Keratinocyte (primary cell): ENCODE measurements around the gene SMIM36. TPM values are rescaled to one million over a fixed set of nuclear protein-coding genes. Genes with fewer than 3 reads are reported as not detected.

ENCODE experiments used
- DNase-seq: peaks from one replicate; pipeline ENCODE4 v3.0.0-alpha.2; 2011; ENCODE audit warnings: low read depth, missing footprints, low spot score
- FAIRE-seq: peaks from 2 replicates; lab custom pipeline; 2011; peaks lifted over from hg19 to GRCh38; lab: Jason Lieb, UNC
- H2AFZ ChIP-seq: 2 replicates; pipeline ENCODE4 v1.6.0; 2012; ENCODE audit warnings: low read length, control low read depth, inconsistent platforms; ENCODE audit not compliant: control insufficient read depth
- H3K27ac ChIP-seq: 2 replicates; pipeline ENCODE4 v1.5.1; 2011; ENCODE audit warnings: low read length; ENCODE audit not compliant: control insufficient read depth, insufficient read depth
- H3K27me3 ChIP-seq: 3 replicates; pipeline ENCODE4 v1.6.0; 2011; ENCODE audit warnings: low read length; ENCODE audit not compliant: control insufficient read depth, insufficient read depth; ENCODE audit errors: extremely low read depth
- H3K36me3 ChIP-seq, 2 experiments: 2 replicates in 1 of 2; 3 replicates in 1 of 2; pipeline ENCODE4 v1.5.1; 2011; ENCODE audit warnings: low read length in 2 of 2, mild to moderate bottlenecking in 1 of 2; ENCODE audit not compliant: control insufficient read depth in 2 of 2, insufficient read depth in 2 of 2; ENCODE audit errors: extremely low read depth in 1 of 2
- H3K4me1 ChIP-seq: 3 replicates; pipeline ENCODE4 v1.5.1; 2011; ENCODE audit warnings: low read length; ENCODE audit not compliant: control insufficient read depth, insufficient read depth; ENCODE audit errors: extremely low read depth
- H3K4me2 ChIP-seq: 3 replicates; pipeline ENCODE4 v1.6.0; 2011; ENCODE audit warnings: low read depth, low read length; ENCODE audit not compliant: control insufficient read depth, insufficient read depth; ENCODE audit errors: extremely low read depth
- H3K4me3 ChIP-seq, 3 experiments: fragments of 200-600 bp in 1 of 3; sonication (generic) in 1 of 3; 2 replicates in 2 of 3; 3 replicates in 1 of 3; pipeline ENCODE4 v1.5.1; 2011 to 2016; ENCODE audit warnings: low read length in 3 of 3, mild to moderate bottlenecking in 3 of 3, control low read depth in 2 of 3, inconsistent platforms in 1 of 3, low read depth in 1 of 3, mixed read lengths in 1 of 3, mixed run types in 1 of 3, moderate library complexity in 1 of 3; ENCODE audit not compliant: control insufficient read depth in 2 of 3, insufficient read depth in 2 of 3; ENCODE audit errors: extremely low read depth in 1 of 3
- H3K79me2 ChIP-seq: 2 replicates; pipeline ENCODE4 v1.6.0; 2012; ENCODE audit warnings: low read length; ENCODE audit not compliant: control insufficient read depth, insufficient read depth
- H3K9ac ChIP-seq: 3 replicates; pipeline ENCODE4 v1.6.0; 2011; ENCODE audit warnings: low read length; ENCODE audit not compliant: control insufficient read depth, insufficient read depth; ENCODE audit errors: extremely low read depth
- H3K9me1 ChIP-seq: 3 replicates; pipeline ENCODE4 v1.6.0; 2011; ENCODE audit warnings: low read length; ENCODE audit not compliant: control insufficient read depth, insufficient read depth; ENCODE audit errors: extremely low read depth
- H3K9me3 ChIP-seq: 2 replicates; pipeline ENCODE4 v1.5.1; 2012; ENCODE audit warnings: low read depth, low read length; ENCODE audit not compliant: control insufficient read depth
- H4K20me1 ChIP-seq: 3 replicates; pipeline ENCODE4 v1.6.0; 2011; ENCODE audit warnings: low read length; ENCODE audit not compliant: control insufficient read depth, insufficient read depth; ENCODE audit errors: extremely low read depth
- CTCF ChIP-seq, 3 experiments: IDR thresholded peaks in 1 of 3; conservative IDR thresholded peaks in 1 of 3; optimal IDR thresholded peaks in 1 of 3; 2 replicates in 2 of 3; 3 replicates in 1 of 3; pipeline versions ENCODE3 to v1.5.1; 2011; ENCODE audit warnings: low read length in 3 of 3, mild to moderate bottlenecking in 3 of 3, moderate library complexity in 2 of 3, control low read depth in 1 of 3, inconsistent platforms in 1 of 3; ENCODE audit not compliant: insufficient read depth in 2 of 3; ENCODE audit errors: extremely low read depth in 1 of 3
- EZH2 ChIP-seq: IDR thresholded peaks from one replicate; pipeline ENCODE4 v1.6.1; 2012; ENCODE audit warnings: inconsistent platforms, mild to moderate bottlenecking, low read length, moderate library complexity
- dilution Hi-C: fragments of 300-500 bp; cut with MboI; formaldehyde crosslinking; loops from one replicate; pipeline ENCODE4 v1.7.0; 2020; ENCODE audit warnings: low sequenced_read_pairs; ENCODE audit not compliant: extremely low pct_ligation_motif_present
- polyA plus RNA-seq, 5 experiments: library from polyadenylated mRNA; depleted of rRNA in 3 of 5; stranded (reverse) in 3 of 5; stranded (forward) in 1 of 5; unstranded in 1 of 5; fragments of >200 nt; gene quantifications; 1 replicate in 1 of 5; 2 replicates in 3 of 5; 3 replicates in 1 of 5; pipeline versions ENCODE4 v1.2.1 to v1.2.3, GENCODE V29; 2011 to 2012; ENCODE audit warnings: missing spikeins in 2 of 5, low read depth in 1 of 5, low replicate concordance in 1 of 5

SMIM36 gene
- polyA plus RNA-seq, 1 donor (not counting 4 experiments of a cell fraction or from before 2014, with no cell fraction given): not detected

- TF ChIP-seq EZH2 (no peak), CTCF (optimal IDR thresholded peaks at IDR 0.05 in 1 of 3, IDR thresholded peaks at IDR 0.05 in 1 of 3, conservative IDR thresholded peaks at IDR 0.05 in 1 of 3; ENCODE audit: extremely low read depth in 1 of 3, insufficient read depth in 2 of 3, low read length in 3 of 3) (no peak)
- Histone ChIP-seq H4K20me1 (no peaks in the 10 kb centered on the region), H3K9me3 (no peaks in the 10 kb centered on the region), H3K79me2 (no peaks in the 10 kb centered on the region), H3K27ac (no peak overlapping the region), H3K4me3 (no peak overlapping the region), H3K9ac (no peak overlapping the region), H3K4me2 (no peak overlapping the region), H3K36me3 (no peaks in the 10 kb centered on the region), H3K27me3 (no peaks in the 10 kb centered on the region), H3K9me1 (no peaks in the 10 kb centered on the region), H2AFZ (no peak overlapping the region), H3K4me1 (peaks cover 10% of the 10 kb centered on the region)
- dilution Hi-C loops: no loop called here
- no peak for FAIRE-seq
- DNase-seq: no peak
Observed at GRCh38 chr17:55463600-55463999, 47.7 kb downstream of the SMIM36 start.

DNA sequence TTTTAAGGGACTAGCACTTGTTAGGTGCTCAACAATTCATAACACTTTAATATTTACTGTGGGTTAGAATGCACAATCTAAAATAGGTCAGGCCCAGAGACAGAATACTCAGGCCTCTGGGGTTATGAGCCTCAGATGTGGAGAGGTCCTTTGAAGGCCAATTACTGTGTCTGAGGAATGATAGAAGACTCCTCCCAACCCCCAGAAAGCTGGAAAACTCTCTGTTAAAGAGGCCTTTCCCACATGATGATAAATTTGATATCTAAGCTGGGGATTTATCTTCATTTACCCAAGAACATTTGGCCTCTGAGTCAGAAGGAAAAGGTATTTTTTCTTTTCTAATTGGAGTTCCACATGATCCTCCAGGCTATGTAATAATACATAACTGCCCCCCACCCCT, 48.5 kb downstream of the SMIM36 start:
- no peak overlapping the region for H3K9ac ChIP-seq
- no peak overlapping the region for H3K27ac ChIP-seq

More for the DNA sequence above, 48.5 kb downstream of the SMIM36 start:
- Histone ChIP-seq H3K4me3 (no peak overlapping the region), H3K36me3 (no peaks in the 10 kb centered on the region), H3K4me2 (no peak overlapping the region), H3K9me3 (no peaks in the 10 kb centered on the region), H3K9me1 (no peaks in the 10 kb centered on the region), H3K4me1 (peaks cover 15% of the 10 kb centered on the region), H3K79me2 (no peaks in the 10 kb centered on the region), H4K20me1 (no peaks in the 10 kb centered on the region), H3K27me3 (no peaks in the 10 kb centered on the region), H2AFZ (no peak overlapping the region)
- TF ChIP-seq EZH2 (no peak), CTCF (optimal IDR thresholded peaks at IDR 0.05 in 1 of 3, IDR thresholded peaks at IDR 0.05 in 1 of 3, conservative IDR thresholded peaks at IDR 0.05 in 1 of 3; ENCODE audit: extremely low read depth in 1 of 3, insufficient read depth in 2 of 3, low read length in 3 of 3) (no peak)
- dilution Hi-C loops: no loop called here
- FAIRE-seq (no peak), DNase-seq (no peak)
